ENCODE measurements around the gene TMEFF2. TPM values are rescaled to one million over a fixed set of nuclear protein-coding genes. Genes with fewer than 3 reads are reported as not detected.

Gene TMEFF2
- total and polyA plus RNA-seq, 10 of the 15 experiments (the other 5 are each of a cell fraction or from before 2014, with no cell fraction given): not detected

- TF ChIP-seq, protein P1, sequence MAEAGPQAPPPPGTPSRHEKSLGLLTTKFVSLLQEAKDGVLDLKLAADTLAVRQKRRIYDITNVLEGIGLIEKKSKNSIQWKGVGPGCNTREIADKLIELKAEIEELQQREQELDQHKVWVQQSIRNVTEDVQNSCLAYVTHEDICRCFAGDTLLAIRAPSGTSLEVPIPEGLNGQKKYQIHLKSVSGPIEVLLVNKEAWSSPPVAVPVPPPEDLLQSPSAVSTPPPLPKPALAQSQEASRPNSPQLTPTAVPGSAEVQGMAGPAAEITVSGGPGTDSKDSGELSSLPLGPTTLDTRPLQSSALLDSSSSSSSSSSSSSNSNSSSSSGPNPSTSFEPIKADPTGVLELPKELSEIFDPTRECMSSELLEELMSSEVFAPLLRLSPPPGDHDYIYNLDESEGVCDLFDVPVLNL (IDR thresholded peaks at IDR 0.05; ENCODE audit: low read depth, low read length): no peak
- no peak for TF ChIP-seq LARP7 (IDR thresholded peaks at IDR 0.05)
- TF ChIP-seq MTA3 (IDR thresholded peaks at IDR 0.05; ENCODE audit: borderline replicate concordance, low read length): peak; percentile 43; the same call in 1 of the 2 replicates
- no peak for TF ChIP-seq MEF2A (IDR thresholded peaks at IDR 0.05; ENCODE audit: insufficient read depth, low read depth, low read length)
- TF ChIP-seq NRF1 (conservative IDR thresholded peaks at IDR 0.05; ENCODE audit: low read depth, low read length): no peak
- no peak for TF ChIP-seq ESRRA (IDR thresholded peaks at IDR 0.05; ENCODE audit: low read length)
- peak; percentile 74 for TF ChIP-seq ZNF217 (IDR thresholded peaks at IDR 0.05)
- TF ChIP-seq RBBP5 (conservative IDR thresholded peaks at IDR 0.05): no peak
- peak; percentile 87; the same call in 1 of the 2 replicates for TF ChIP-seq RCOR1 (conservative IDR thresholded peaks at IDR 0.05; ENCODE audit: low read depth, low read length)
- peak; percentile 78 for TF ChIP-seq ZNF687 (IDR thresholded peaks at IDR 0.05)
- TF ChIP-seq RB1 (IDR thresholded peaks at IDR 0.05; ENCODE audit: borderline replicate concordance): no peak
- no peak for TF ChIP-seq MYB (IDR thresholded peaks at IDR 0.05; ENCODE audit: borderline replicate concordance, low read depth, low read length)
- TF ChIP-seq GATAD2B (conservative IDR thresholded peaks at IDR 0.05; ENCODE audit: low read depth): 0 out of 2 replicates have a peak, but pooled peaks have one; percentile 56
- TF ChIP-seq BHLHE40 (IDR thresholded peaks at IDR 0.05; ENCODE audit: borderline replicate concordance in 1 of 2, low read depth in 2 of 2, low read length in 1 of 2): peak; percentile 42 to 71; a peak in 2 of 4 replicates
- peak; percentile 68; the same call in 1 of the 2 replicates for TF ChIP-seq NBN (IDR thresholded peaks at IDR 0.05)
- TF ChIP-seq ASH2L (IDR thresholded peaks at IDR 0.05; ENCODE audit: borderline replicate concordance, low read depth): no peak
- TF ChIP-seq PBX3 (IDR thresholded peaks at IDR 0.05; ENCODE audit: insufficient replicate concordance, low read depth, low read length): no peak
- no peak for TF ChIP-seq CHD4 (IDR thresholded peaks at IDR 0.05)
- TF ChIP-seq SMAD1 (IDR thresholded peaks at IDR 0.05; ENCODE audit: low read depth, partially characterized antibody): peak; percentile 70
- TF ChIP-seq YBX1 (IDR thresholded peaks at IDR 0.05): no peak
- no peak for TF ChIP-seq ZZZ3 (IDR thresholded peaks at IDR 0.05; ENCODE audit: control insufficient read depth, insufficient read length, low read depth)
- TF ChIP-seq SMAD5 (IDR thresholded peaks at IDR 0.05; ENCODE audit: low read depth): no peak
Measured at GRCh38 chr2:191922736-191923651, 271.7 kb downstream of the TMEFF2 start (continued).
